Activated CD4-positive, alpha-beta T cell treated with anti-CD3 and anti-CD28 coated beads for 48 hours (primary cell): Measurements from ENCODE around the gene C3orf18.
"Not testable (repeated sequence)": the region's sequence is repeated elsewhere in the genome, so short reads cannot be mapped to it uniquely, and the experiment has no call there.

ENCODE experiments used
- DNase-seq: peaks from one replicate; pipeline ENCODE4 v3.0.0-alpha.2; 2020

C3orf18 gene

DNA sequence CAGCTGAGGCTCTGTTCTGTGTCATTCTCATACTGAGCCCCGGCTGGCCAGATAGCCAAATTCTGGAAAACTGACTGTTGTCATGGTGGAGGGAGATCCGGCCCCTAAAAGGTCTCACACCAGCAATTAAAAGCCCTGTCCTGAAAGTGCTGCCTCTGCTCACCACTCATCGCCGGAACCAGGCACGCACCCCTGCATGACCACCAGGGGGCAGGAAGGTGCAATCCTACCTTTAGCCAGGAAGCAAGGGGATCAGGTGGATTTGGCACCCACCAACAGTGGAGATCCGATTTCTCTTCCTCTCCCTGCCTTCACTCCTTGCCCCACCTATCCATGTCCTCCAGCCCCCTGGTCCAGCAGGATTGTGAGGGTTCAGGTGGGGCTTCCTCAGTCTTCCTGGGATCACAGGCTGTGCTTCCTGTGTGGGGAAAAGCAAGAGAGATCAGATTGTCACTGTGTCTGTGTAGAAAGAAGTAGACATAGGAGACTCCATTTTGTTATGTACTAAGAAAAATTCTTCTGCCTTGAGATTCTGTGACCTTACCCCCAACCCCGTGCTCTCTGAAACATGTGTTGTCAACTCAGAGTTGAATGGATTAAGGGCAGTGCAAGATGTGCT lies 48.0 kb downstream of the C3orf18 start:
- DNase-seq = peak; percentile 87

- DNase-seq = no peak
Measured at GRCh38 chr3:50518436-50518835, 49.1 kb downstream of the C3orf18 start.

GRCh38 chr3:50517721-50518206 lies 49.8 kb downstream of the C3orf18 start:
- no peak for DNase-seq

DNA sequence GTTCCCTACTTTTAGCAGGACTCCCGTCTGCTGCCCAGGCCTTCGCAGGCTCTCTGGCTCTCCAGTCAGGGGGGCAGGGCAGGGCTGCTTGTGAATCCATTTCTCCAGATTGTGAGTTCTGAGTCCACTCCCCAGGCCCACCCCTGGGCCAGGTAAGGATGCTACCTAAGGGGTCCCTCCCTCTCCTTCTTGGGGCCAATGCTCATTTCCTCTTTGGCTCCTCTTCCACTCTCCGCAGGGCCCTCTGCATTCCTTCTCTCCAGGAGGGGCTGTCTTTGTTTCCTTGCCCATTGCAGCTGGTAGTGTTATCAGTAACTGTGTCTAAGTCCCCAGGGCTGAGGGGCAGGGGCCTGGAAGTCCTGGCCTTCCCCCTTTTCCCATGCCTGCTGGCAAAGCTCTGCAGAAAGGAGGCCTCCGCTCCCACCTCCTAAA lies 51.1 kb downstream of the C3orf18 start:
- no peak for DNase-seq

- no peak for DNase-seq
Measured at GRCh38 chr3:50515565-50516439, 51.7 kb downstream of the C3orf18 start.

GRCh38 chr3:50512908-50513307 lies 54.6 kb downstream of the C3orf18 start:
- DNase-seq = not testable (repeated sequence)

- no peak for DNase-seq
Measured at GRCh38 chr3:50512131-50512530, 55.4 kb downstream of the C3orf18 start.

DNA sequence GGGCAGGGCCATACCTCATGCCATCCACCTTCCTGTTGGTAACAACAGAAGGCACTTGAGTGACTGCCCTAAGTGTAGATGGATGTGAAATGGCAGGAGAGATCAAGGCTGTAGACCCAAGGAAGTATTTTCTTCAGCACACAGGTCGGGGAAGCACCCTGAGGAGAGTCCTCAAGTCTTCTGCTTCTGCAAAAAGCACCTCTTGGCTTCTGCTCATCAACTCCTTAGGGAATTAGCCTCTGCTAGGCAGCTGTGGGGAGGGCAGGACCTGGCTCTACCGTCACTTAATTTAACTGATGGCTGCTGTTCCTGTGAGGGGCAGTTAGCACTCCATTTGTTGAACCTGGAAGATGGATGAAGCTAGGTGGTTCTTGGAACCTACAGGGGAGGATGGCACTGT lies 57.2 kb downstream of the C3orf18 start:
- no peak for DNase-seq

GRCh38 chr3:50509715-50510114 lies 57.8 kb downstream of the C3orf18 start:
- DNase-seq = no peak

DNA sequence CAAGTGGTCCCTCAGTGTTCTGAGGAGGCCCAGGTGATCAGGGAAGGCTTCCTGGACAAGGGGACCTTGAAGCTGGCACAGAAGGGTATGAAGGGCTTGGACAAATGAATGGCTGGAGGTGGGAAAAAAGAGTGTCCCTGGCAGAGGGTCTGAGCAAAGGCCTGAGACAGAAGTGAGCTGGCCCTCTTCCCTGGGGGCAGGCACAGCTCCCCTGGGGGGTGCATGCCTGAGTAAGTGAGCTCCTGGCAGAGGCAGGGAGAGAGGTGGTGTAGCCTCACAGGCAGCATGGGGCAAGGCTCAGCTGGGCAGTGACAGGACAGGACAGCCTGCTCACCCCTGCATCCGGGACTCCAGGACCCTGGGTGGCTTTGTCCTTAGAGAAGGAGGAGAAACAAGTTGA lies 58.7 kb downstream of the C3orf18 start:
- no peak for DNase-seq
